Tibial nerve (tissue), 4 donors: ENCODE measurements around the gene HS6ST1.

ENCODE experiments used
- CTCF ChIP-seq, 5 experiments: fragments of 200-600 bp in 3 of 5; fragments of 450-650 bp in 2 of 5; sonication (generic) in 3 of 5; IDR thresholded peaks; one replicate each; pipeline ENCODE4 v1.5.1; 2016 to 2019; ENCODE audit warnings: antibody characterized with exemption in 5 of 5, mild to moderate bottlenecking in 3 of 5, moderate library complexity in 2 of 5
- EP300 ChIP-seq, 2 donors: sonication (generic); formaldehyde crosslinking; IDR thresholded peaks; one replicate each; pipeline ENCODE4 v1.6.1; 2017; ENCODE audit warnings: antibody characterized with exemption in 2 of 2, mild to moderate bottlenecking in 1 of 2
- POLR2A ChIP-seq, 2 donors: fragments of 450-650 bp; IDR thresholded peaks; one replicate each; pipeline ENCODE4 v1.6.1; 2017; ENCODE audit warnings: antibody characterized with exemption in 2 of 2, mild to moderate bottlenecking in 2 of 2, moderate library complexity in 2 of 2

GRCh38 chr2:128259585-128259984, 59.1 kb downstream of the HS6ST1 start:
- TF ChIP-seq CTCF (IDR thresholded peaks at IDR 0.05) (no peak), EP300 (IDR thresholded peaks at IDR 0.05) (no peak), POLR2A (IDR thresholded peaks at IDR 0.05) (no peak)
